K562 (cell line): ENCODE results near the gene WWP2. TPM values are rescaled to one million over a fixed set of nuclear protein-coding genes. Genes with fewer than 3 reads are reported as not detected.

Experiments used
- ARID1B ChIP-seq: fragments of 450-650 bp; IDR thresholded peaks from 2 replicates; pipeline ENCODE4 v1.6.1; 2016; ENCODE audit warnings: antibody characterized with exemption, mild to moderate bottlenecking, inconsistent platforms
- BHLHE40 ChIP-seq: IDR thresholded peaks from 2 replicates; pipeline ENCODE4 v1.6.1; 2011; ENCODE audit warnings: low read length, improper control_type of control experiment
- C11orf30 ChIP-seq: fragments of 450-650 bp; IDR thresholded peaks from 2 replicates; pipeline ENCODE4 v1.6.1; 2016; ENCODE audit warnings: low read depth, mild to moderate bottlenecking
- CCAR2 ChIP-seq: fragments of 200-400 bp; formaldehyde crosslinking; IDR thresholded peaks from 2 replicates; pipeline ENCODE4 v1.6.1; 2017; ENCODE audit warnings: mild to moderate bottlenecking, low read depth, low read length
- COPS2 ChIP-seq: fragments of 450-650 bp; conservative IDR thresholded peaks from 2 replicates; pipeline ENCODE4 v1.6.1; 2016; ENCODE audit warnings: mild to moderate bottlenecking, moderate library complexity
- CREM ChIP-seq: IDR thresholded peaks from 2 replicates; pipeline ENCODE4 v1.6.1; 2014; ENCODE audit warnings: antibody characterized with exemption, low read depth
- CTCFL ChIP-seq: IDR thresholded peaks from 2 replicates; pipeline ENCODE4 v1.6.1; 2011; ENCODE audit warnings: borderline replicate concordance, low read depth, mild to moderate bottlenecking, moderate library complexity, low read length; ENCODE audit not compliant: insufficient read depth, poor library complexity, severe bottlenecking
- FOSL1 ChIP-seq: fragments of 200-800 bp; sonication (Bioruptor generic); conservative IDR thresholded peaks from 2 replicates; pipeline ENCODE4 v1.6.1; 2016; ENCODE audit warnings: missing genetic modification characterization, missing compliant biosample characterization
- FOXK2 ChIP-seq, 2 experiments: fragments of 450-650 bp; IDR thresholded peaks in 1 of 2; conservative IDR thresholded peaks in 1 of 2; 2 replicates each; pipeline ENCODE4 v1.6.1; 2016; ENCODE audit warnings: low read depth in 2 of 2, mild to moderate bottlenecking in 1 of 2
- GABPA ChIP-seq: fragments of 200-800 bp; sonication (Bioruptor generic); conservative IDR thresholded peaks from 2 replicates; pipeline ENCODE4 v1.6.1; 2016; ENCODE audit warnings: low read depth, missing genetic modification characterization, missing compliant biosample characterization
- KDM5B ChIP-seq: fragments of 200-600 bp; sonication (generic); IDR thresholded peaks from 2 replicates; pipeline ENCODE4 v1.6.1; 2012; ENCODE audit warnings: low read depth, mild to moderate bottlenecking, moderate library complexity, low read length, control low read depth, inconsistent platforms; ENCODE audit not compliant: insufficient replicate concordance
- LCOR ChIP-seq: sonication (generic); formaldehyde crosslinking; IDR thresholded peaks from 2 replicates; pipeline ENCODE4 v1.8.0; 2022; ENCODE audit warnings: mild to moderate bottlenecking, missing genetic modification reagents
- MYNN ChIP-seq, 2 experiments: sonication (generic); formaldehyde crosslinking in 1 of 2; IDR thresholded peaks; 2 replicates each; pipeline versions ENCODE4 v1.5.0 to v1.6.1; 2016 to 2020; ENCODE audit warnings: antibody characterized with exemption in 1 of 2, missing genetic modification reagents in 1 of 2
- NFIX ChIP-seq: fragments of 250-450 bp; sonication (Bioruptor Pico); IDR thresholded peaks from 2 replicates; pipeline ENCODE4 v1.4.0; 2020; ENCODE audit warnings: low read depth, mild to moderate bottlenecking, moderate library complexity
- PHF20 ChIP-seq: fragments of 450-650 bp; IDR thresholded peaks from 2 replicates; pipeline ENCODE4 v1.6.1; 2018; ENCODE audit not compliant: partially characterized antibody
- PURB ChIP-seq: sonication (generic); formaldehyde crosslinking; IDR thresholded peaks from 2 replicates; pipeline ENCODE4 v1.9.0; 2021; ENCODE audit warnings: low read depth, mild to moderate bottlenecking, missing genetic modification reagents
- SAFB ChIP-seq: fragments of 200-400 bp; formaldehyde crosslinking; IDR thresholded peaks from 2 replicates; pipeline ENCODE4 v1.6.1; 2017; ENCODE audit warnings: low read depth, low read length, borderline replicate concordance
- SMARCA5 ChIP-seq: fragments of 450-650 bp; IDR thresholded peaks from 2 replicates; pipeline ENCODE4 v1.6.1; 2016
- TFAP4 ChIP-seq: sonication (generic); formaldehyde crosslinking; IDR thresholded peaks from 2 replicates; pipeline ENCODE4 v1.8.0; 2022; ENCODE audit warnings: missing genetic modification reagents, mild to moderate bottlenecking, moderate library complexity, borderline replicate concordance
- ZNF316 ChIP-seq: fragments of 450-650 bp; IDR thresholded peaks from 2 replicates; pipeline ENCODE4 v1.6.1; 2016
- ZNF766 ChIP-seq: fragments of 200-800 bp; sonication (Bioruptor generic); conservative IDR thresholded peaks from 2 replicates; pipeline ENCODE4 v1.6.1; 2016; ENCODE audit warnings: missing genetic modification characterization, missing compliant biosample characterization
- polyA plus RNA-seq, 8 experiments: library from polyadenylated mRNA; depleted of rRNA in 4 of 8; stranded (reverse) in 5 of 8; unstranded in 3 of 8; fragments of >200 nt; fragmentation: Nextera tagmentation in 2 of 8; fragmentation: Illumina TruSeq in 1 of 8; extraction: Ambion mirVana in 2 of 8; extraction: Trizol in 1 of 8; gene quantifications; 2 replicates each; pipeline versions ENCODE4 v1.2.1 to v1.2.3, GENCODE V29; 2011 to 2014; ENCODE audit warnings: inconsistent platforms in 1 of 8, missing spikeins in 1 of 8
- total RNA-seq, 7 experiments: library from RNA; depleted of rRNA in 6 of 7; stranded (reverse); fragments of >200 nt in 6 of 7; fragmentation: Illumina TruSeq in 2 of 7; extraction: Trizol in 2 of 7; gene quantifications; 2 replicates each; pipeline versions ENCODE4 v1.2.1 to v1.2.3, GENCODE V29; 2011 to 2021; ENCODE audit warnings: low replicate concordance in 1 of 7
- TF ChIP-seq, protein P1 (sequence below): sonication (generic); formaldehyde crosslinking; IDR thresholded peaks from 2 replicates; pipeline ENCODE4 v1.5.0; 2020; ENCODE audit warnings: missing genetic modification reagents
- TF ChIP-seq, protein P2 (sequence below): fragments of 200-800 bp; sonication (Bioruptor generic); IDR thresholded peaks from 2 replicates; pipeline ENCODE4 v1.6.1; 2017; ENCODE audit warnings: missing genetic modification characterization, missing compliant biosample characterization

WWP2 gene
- total and polyA plus RNA-seq, 9 of the 15 experiments (the other 6 are each of a cell fraction or from before 2014, with no cell fraction given) = 1.9 to 34.4 (median 14.6) TPM

- TF ChIP-seq, protein P1, sequence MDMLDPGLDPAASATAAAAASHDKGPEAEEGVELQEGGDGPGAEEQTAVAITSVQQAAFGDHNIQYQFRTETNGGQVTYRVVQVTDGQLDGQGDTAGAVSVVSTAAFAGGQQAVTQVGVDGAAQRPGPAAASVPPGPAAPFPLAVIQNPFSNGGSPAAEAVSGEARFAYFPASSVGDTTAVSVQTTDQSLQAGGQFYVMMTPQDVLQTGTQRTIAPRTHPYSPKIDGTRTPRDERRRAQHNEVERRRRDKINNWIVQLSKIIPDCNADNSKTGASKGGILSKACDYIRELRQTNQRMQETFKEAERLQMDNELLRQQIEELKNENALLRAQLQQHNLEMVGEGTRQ (CRISPR knock-in tag) = peak; percentile 99
- TF ChIP-seq PHF20 (peak; percentile 100), C11orf30 (peak; percentile 91), ZNF316 (peak; percentile 93), BHLHE40 (peak; percentile 98), KDM5B (peak; percentile 88), CTCFL (peak; percentile 57), FOSL1 (tag) (0 out of 2 replicates have a peak, but pooled peaks have one; percentile 29), CCAR2 (no peak), GABPA (tag) (peak; percentile 92), COPS2 (no peak), FOXK2 (conservative IDR thresholded peaks at IDR 0.05 in 1 of 2, IDR thresholded peaks at IDR 0.05 in 1 of 2; ENCODE audit: low read depth in 2 of 2) (peak; percentile 33 to 75; a peak in 3 of 4 replicates), ZNF766 (CRISPR knock-in tag) (no peak), TFAP4 (CRISPR knock-in tag) (peak; percentile 60; the same call in 1 of the 2 replicates), PURB (CRISPR knock-in tag) (no peak), SAFB (peak; percentile 45; the same call in 1 of the 2 replicates), SMARCA5 (no peak), NFIX (CRISPR knock-in tag) (no peak), ARID1B (peak; percentile 23; the same call in 1 of the 2 replicates), LCOR (CRISPR knock-in tag) (no peak), MYNN (IDR thresholded peaks at IDR 0.05) (no peak), MYNN (CRISPR knock-in tag; IDR thresholded peaks at IDR 0.05) (no peak), CREM (no peak)
- TF ChIP-seq, protein P2, sequence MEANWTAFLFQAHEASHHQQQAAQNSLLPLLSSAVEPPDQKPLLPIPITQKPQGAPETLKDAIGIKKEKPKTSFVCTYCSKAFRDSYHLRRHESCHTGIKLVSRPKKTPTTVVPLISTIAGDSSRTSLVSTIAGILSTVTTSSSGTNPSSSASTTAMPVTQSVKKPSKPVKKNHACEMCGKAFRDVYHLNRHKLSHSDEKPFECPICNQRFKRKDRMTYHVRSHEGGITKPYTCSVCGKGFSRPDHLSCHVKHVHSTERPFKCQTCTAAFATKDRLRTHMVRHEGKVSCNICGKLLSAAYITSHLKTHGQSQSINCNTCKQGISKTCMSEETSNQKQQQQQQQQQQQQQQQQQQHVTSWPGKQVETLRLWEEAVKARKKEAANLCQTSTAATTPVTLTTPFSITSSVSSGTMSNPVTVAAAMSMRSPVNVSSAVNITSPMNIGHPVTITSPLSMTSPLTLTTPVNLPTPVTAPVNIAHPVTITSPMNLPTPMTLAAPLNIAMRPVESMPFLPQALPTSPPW = peak; percentile 87
Observed at GRCh38 chr16:69761983-69762813, at the start of gene WWP2 (continued).
